H54 (cell line): ENCODE measurements around the gene TMPRSS6.

Experiments
- DNase-seq: peaks from one replicate; pipeline ENCODE4 v3.0.0; 2011; ENCODE audit warnings: low spot score, mixed read lengths; ENCODE audit not compliant: insufficient read length
- FAIRE-seq: peaks from 3 replicates; lab custom pipeline; 2011; peaks lifted over from hg19 to GRCh38; lab: Jason Lieb, UNC
- POLR2A ChIP-seq: IDR thresholded peaks from 2 replicates; pipeline ENCODE4 v1.6.1; 2011; ENCODE audit warnings: low read depth, mild to moderate bottlenecking, low read length

TMPRSS6 gene

GRCh38 chr22:37056246-37056645 lies 53.3 kb downstream of the TMPRSS6 start:
- no peak for FAIRE-seq
- no peak for DNase-seq
- TF ChIP-seq POLR2A: no peak

- no peak for TF ChIP-seq POLR2A
- FAIRE-seq (no peak), DNase-seq (no peak)
These were observed 54.7 kb downstream of the TMPRSS6 start for GRCh38 chr22:37054600-37055365.

GRCh38 chr22:37054056-37054395 lies 55.5 kb downstream of the TMPRSS6 start:
- no peak for TF ChIP-seq POLR2A
- FAIRE-seq (no peak), DNase-seq (no peak)

GRCh38 chr22:37053310-37054055 lies 56.0 kb downstream of the TMPRSS6 start:
- no peak for TF ChIP-seq POLR2A
- FAIRE-seq: no peak
- DNase-seq: no peak

- no peak for TF ChIP-seq POLR2A
- no peak for FAIRE-seq
- no peak for DNase-seq
These were observed 56.9 kb downstream of the TMPRSS6 start for GRCh38 chr22:37052386-37053309.

- TF ChIP-seq POLR2A: peak; percentile 61
- peak; percentile 86 for DNase-seq
- FAIRE-seq: no peak
These were observed 57.8 kb downstream of the TMPRSS6 start, which contains the start of gene KCTD17 for GRCh38 chr22:37051391-37052385. TSS of gene KCTD17 (plus strand) at chr22:37051742. CDS start at chr22:37051761, 19 bp downstream.

GRCh38 chr22:37050913-37051312 lies 58.6 kb downstream of the TMPRSS6 start:
- FAIRE-seq (no peak), DNase-seq (no peak)
- TF ChIP-seq POLR2A: no peak

- DNase-seq (no peak), FAIRE-seq (no peak)
These were observed 60.3 kb downstream of the TMPRSS6 start for GRCh38 chr22:37049224-37049623.

GRCh38 chr22:37048133-37048532 lies 61.4 kb downstream of the TMPRSS6 start:
- DNase-seq (no peak), FAIRE-seq (no peak)
- no peak for TF ChIP-seq POLR2A

More at GRCh38 chr22:37049224-37049623, 60.3 kb downstream of the TMPRSS6 start:
- no peak for TF ChIP-seq POLR2A

- FAIRE-seq: no peak
These were observed 62.5 kb downstream of the TMPRSS6 start for GRCh38 chr22:37047006-37047405.

GRCh38 chr22:37046589-37046988 lies 62.9 kb downstream of the TMPRSS6 start:
- no peak for TF ChIP-seq POLR2A
- FAIRE-seq (no peak), DNase-seq (no peak)

More at GRCh38 chr22:37047006-37047405, 62.5 kb downstream of the TMPRSS6 start:
- no peak for TF ChIP-seq POLR2A
- DNase-seq: no peak

- TF ChIP-seq POLR2A: no peak
- no peak for FAIRE-seq
- DNase-seq: peak; percentile 56
These were observed 63.6 kb downstream of the TMPRSS6 start for GRCh38 chr22:37045958-37046357.
